Femur (tissue), 1 donor: Measurements from ENCODE around the gene RUNDC1.
"Not testable (repeated sequence)": the region's sequence is repeated elsewhere in the genome, so short reads cannot be mapped to it uniquely, and the experiment has no call there.

Experiments
- DNase-seq: peaks from one replicate; pipeline ENCODE4 v3.0.0-alpha.2; 2017

RUNDC1 gene

GRCh38 chr17:42980274-42980765, at the start of gene RUNDC1:
RUNDC1 (plus strand) TSS chr17:42980565; CDS start chr17:42980577, 12 bp downstream.
- peak; percentile 93 for DNase-seq

GRCh38 chr17:42937712-42938596, 42.4 kb upstream of the RUNDC1 start:
- peak; percentile 74 for DNase-seq

GRCh38 chr17:42944211-42944610, 36.2 kb upstream of the RUNDC1 start:
- no peak for DNase-seq

GRCh38 chr17:42946812-42947211, 33.6 kb upstream of the RUNDC1 start:
- no peak for DNase-seq

GRCh38 chr17:42950044-42950783, 30.2 kb upstream of the RUNDC1 start:
- DNase-seq, result no peak

- DNase-seq, result no peak
These were observed 26.7 kb upstream of the RUNDC1 start for GRCh38 chr17:42953669-42954068.

- DNase-seq, result peak; percentile 95
These were observed 16.0 kb upstream of the RUNDC1 start, which contains the start of gene AARSD1 for GRCh38 chr17:42964161-42964932. AARSD1 (minus strand) TSS chr17:42964454; CDS start chr17:42964440, 14 bp downstream.

- no peak for DNase-seq
These were observed 12.4 kb upstream of the RUNDC1 start for GRCh38 chr17:42967925-42968324.

- DNase-seq, result no peak
These were observed 11.3 kb upstream of the RUNDC1 start for GRCh38 chr17:42969001-42969581.

GRCh38 chr17:42971589-42971988, 8.8 kb upstream of the RUNDC1 start:
- no peak for DNase-seq

- DNase-seq, result not testable (repeated sequence)
These were observed 7.0 kb upstream of the RUNDC1 start for GRCh38 chr17:42973323-42973722.

GRCh38 chr17:42975265-42975664, 5.1 kb upstream of the RUNDC1 start:
- no peak for DNase-seq

GRCh38 chr17:42975701-42976100, 4.7 kb upstream of the RUNDC1 start:
- not testable (repeated sequence) for DNase-seq

- peak; percentile 77 for DNase-seq
These were observed 673 bp upstream of the RUNDC1 start, which contains the start of gene PTGES3L for GRCh38 chr17:42979511-42980273. PTGES3L (minus strand) TSS chr17:42980080; CDS start chr17:42980053, 27 bp downstream.

GRCh38 chr17:42980766-42981397, 517 bp downstream of the RUNDC1 start:
- peak; percentile 42 for DNase-seq

GRCh38 chr17:42982266-42982665, 1.9 kb downstream of the RUNDC1 start:
- DNase-seq, result no peak

- DNase-seq, result no peak
These were observed 4.9 kb downstream of the RUNDC1 start for GRCh38 chr17:42985225-42985624.

- DNase-seq, result no peak
These were observed 8.8 kb downstream of the RUNDC1 start for GRCh38 chr17:42989141-42989540.

- no peak for DNase-seq
These were observed 9.6 kb downstream of the RUNDC1 start for GRCh38 chr17:42989726-42990652.

GRCh38 chr17:42991471-42991870, 11.1 kb downstream of the RUNDC1 start:
- no peak for DNase-seq
